ELF-1 (cell line): ENCODE data around the gene ADGRG7.
"Not testable (repeated sequence)": the region's sequence is repeated elsewhere in the genome, so short reads cannot be mapped to it uniquely, and the experiment has no call there.

Experiments
- DNase-seq: peaks from one replicate; pipeline ENCODE4 v3.0.0-alpha.2; 2016; ENCODE audit warnings: low read depth, low spot score

ADGRG7 gene

DNA sequence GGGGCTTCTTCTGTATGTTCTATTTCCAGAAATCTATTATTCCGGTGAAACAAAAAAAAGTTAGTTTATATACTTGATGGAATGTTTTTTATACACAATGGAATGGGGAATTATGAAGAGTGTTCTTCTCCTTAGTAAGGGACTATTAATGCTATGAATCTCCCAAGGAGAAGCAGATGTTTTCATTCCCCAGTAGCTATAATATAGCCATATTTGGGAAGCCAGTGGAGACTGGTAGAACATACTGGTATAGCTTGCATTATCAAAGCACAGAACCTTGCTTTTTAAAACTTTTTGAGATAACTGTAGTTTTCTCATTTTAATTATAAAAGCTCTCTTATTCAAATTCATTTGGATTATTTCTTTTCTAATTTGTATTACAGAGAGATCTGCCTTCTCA, 38.3 kb downstream of the ADGRG7 start:
- DNase-seq: no peak

DNA sequence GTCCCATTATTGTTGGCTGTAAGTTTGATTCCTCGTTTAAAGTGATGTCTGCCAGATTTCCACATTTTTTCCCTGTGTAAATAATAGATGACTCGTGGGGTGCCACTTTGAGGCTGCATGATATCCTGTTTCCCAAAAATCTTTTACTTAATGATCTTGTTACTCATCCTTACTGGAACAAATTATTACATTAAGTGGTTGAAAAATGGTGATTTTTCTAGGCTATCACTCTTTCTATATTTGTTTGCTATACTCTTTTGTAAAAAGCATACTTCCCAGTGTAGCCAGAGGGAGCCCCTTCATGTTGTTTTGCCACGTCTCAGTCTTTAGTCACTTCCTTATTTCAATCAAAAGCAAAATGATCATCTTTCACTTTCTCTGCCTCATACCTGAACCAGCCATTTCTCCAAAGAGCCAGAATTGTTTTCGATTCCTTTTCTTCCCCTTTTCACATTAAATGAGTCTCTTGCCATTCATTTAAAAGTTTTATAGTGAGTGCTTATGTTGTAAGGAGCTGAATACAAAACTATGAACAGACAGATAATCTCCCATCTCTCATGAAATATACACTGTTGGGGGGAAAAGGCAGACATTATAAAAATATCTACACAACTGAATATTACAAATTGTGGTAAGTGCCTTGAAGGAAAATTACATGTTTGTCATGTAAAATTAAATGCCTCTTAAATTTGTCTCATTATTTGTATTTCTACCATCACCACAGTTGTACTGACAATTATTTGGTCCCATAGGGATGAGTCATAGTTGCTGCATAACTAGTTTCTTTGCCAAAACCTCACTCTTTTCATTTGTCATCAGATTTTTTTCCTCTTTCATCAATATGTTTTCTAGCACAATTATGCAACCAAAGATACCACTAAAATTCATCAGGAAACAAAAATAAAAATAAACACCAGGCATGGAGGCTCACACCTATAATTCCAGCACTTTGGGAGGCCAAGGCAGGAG, 41.5 kb downstream of the ADGRG7 start:
- DNase-seq: no peak

GRCh38 chr3:100653604-100654294, 44.3 kb downstream of the ADGRG7 start:
- no peak for DNase-seq

DNA sequence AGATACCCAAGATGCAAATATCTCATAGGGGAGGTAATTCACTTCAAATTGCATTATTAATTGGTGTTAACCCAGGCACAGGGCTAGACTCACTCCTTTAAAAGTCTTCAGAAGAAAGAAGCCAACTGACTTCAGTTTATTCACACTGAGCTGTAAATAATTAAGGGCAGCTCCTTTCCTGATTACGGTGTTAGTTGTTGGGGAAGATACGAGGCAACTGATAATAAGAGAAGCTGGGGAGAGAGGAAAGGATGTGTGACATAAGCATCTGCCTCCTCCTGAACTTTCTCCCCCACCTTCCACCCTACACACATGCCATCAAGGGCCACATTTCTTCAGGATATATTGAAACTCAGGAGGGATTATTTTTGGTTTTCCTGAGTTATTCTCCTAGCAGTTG, 47.5 kb downstream of the ADGRG7 start:
- DNase-seq: no peak

GRCh38 chr3:100661294-100661693, 51.9 kb downstream of the ADGRG7 start:
- DNase-seq: not testable (repeated sequence)

- DNase-seq: no peak
Observed at GRCh38 chr3:100662113-100662823, 52.9 kb downstream of the ADGRG7 start.

- no peak for DNase-seq
Observed at GRCh38 chr3:100665230-100665629, 55.8 kb downstream of the ADGRG7 start.

DNA sequence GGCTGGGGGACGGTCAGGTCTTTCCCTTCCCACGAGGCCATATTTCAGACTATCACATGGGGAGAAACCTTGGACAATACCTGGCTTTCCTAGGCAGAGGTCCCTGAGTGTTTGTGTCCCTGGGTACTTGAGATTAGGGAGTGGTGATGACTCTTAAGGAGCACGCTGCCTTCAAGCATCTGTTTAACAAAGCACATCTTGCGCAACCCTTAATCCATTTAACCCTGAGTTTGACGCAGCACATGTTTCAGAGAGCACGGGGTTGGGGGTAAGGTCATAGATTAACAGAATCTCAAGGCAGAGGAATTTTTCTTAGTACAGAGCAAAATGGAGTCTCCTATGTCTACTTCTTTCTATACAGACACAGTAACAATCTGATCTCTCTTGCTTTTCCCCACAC, 57.3 kb downstream of the ADGRG7 start:
- not testable (repeated sequence) for DNase-seq

GRCh38 chr3:100667316-100667715, 57.9 kb downstream of the ADGRG7 start:
- not testable (repeated sequence) for DNase-seq

GRCh38 chr3:100670995-100671394, 61.6 kb downstream of the ADGRG7 start:
- DNase-seq: not testable (repeated sequence)

GRCh38 chr3:100681496-100681895, 72.1 kb downstream of the ADGRG7 start:
- no peak for DNase-seq

- DNase-seq: no peak
Observed at GRCh38 chr3:100682056-100682853, 72.9 kb downstream of the ADGRG7 start.

DNA sequence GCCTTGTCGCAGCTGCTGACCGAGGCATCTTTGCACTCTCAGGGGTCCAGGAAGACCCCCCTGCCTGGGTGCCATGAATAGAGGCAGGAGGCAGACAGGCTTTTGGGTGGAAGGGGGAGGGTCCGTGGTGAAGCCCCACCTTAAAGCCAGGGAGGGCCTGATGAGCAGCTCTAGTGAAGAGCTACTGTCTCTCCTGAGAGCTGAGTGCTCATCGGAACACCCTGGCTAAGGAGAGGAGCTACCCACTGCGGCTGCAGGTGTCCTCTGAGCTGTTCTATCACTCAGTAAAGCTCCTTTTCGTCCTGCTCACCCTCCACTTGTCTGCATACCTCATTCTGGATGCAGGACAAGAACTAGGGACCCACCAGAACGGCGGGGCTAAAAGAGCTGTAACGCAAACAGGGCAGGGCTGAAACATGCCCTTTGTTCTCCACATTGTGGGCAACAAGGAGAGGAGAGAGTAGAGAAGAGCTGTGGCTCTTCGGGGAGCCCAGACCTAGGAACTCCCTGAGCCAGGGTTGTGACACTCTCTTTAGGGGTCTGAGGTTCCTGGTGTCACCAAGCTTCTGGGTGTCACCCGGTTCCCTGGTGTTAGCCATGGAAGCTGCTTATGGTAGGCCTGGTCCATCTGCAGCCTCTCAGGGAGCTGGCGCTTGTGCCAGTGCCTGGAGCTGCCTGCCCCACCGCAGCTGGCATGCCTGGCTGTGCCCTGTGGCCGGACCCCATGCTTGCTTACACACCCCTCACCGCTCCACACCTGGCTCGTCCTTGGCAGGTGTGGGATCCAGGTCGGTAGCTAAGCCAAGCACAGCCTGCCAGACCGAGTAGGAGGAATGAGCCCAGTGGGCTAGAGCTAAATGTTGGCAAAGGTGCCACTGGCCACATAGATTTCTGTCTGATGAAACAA, 73.7 kb downstream of the ADGRG7 start:
- DNase-seq: no peak

GRCh38 chr3:100693225-100693624, 83.8 kb downstream of the ADGRG7 start:
- DNase-seq: no peak

GRCh38 chr3:100695696-100696095, 86.3 kb downstream of the ADGRG7 start:
- no peak for DNase-seq

DNA sequence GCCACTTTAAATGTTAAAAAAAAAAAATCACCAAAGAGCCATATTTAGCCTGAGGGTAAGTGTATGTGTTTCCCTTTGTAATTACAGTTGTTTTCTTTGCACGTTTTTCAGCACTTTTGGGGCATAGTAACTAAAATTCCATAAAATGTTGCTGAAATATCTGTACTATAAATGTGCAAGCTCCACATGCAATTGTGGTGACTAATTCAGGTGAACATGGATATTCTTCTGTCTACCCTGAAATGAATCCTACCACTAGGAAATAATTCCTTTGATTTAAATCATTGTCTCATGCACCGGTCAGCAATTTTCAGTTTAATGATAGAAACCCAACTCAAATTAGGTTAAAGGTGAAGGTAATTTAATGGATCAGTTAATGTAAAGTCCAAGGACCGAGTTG, 86.8 kb downstream of the ADGRG7 start:
- DNase-seq: no peak

GRCh38 chr3:100697172-100697571, 87.8 kb downstream of the ADGRG7 start:
- DNase-seq: no peak

DNA sequence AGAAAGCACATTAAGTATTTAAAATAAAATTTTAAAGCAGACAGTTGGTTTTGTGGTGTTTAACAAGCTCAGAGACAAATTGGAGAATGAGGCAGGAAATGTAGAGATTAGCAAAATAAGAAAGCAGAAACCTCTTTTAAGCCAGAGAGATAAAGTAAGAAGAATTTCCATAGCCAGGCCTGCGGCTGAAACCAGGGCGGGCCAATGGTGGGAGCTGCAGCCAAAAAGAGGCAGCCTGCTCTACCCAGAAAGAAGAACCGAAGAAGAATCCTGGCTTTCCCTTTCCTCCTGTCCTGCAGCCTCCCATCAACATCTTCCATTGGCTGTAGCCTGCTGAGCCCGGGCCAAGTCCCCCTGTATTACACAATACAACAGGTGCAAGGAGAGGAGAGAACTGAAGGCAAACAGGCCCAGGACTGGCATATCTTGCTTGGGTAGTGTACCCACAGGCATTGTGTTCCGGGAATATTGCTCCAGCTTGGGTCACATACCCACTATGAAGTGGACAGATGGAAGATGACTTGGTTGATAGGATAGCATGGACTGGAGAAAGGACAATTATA, 88.4 kb downstream of the ADGRG7 start:
- DNase-seq: no peak

GRCh38 chr3:100698736-100699135, 89.3 kb downstream of the ADGRG7 start:
- no peak for DNase-seq

- DNase-seq: no peak
Observed at GRCh38 chr3:100700708-100701107, 91.3 kb downstream of the ADGRG7 start.
